ENCODE data around the gene PLEKHA8.

- TF ChIP-seq EZH2 (IDR thresholded peaks at IDR 0.05; ENCODE audit: insufficient read depth, poor library complexity, severe bottlenecking) (no peak), EZH2phosphoT487 (IDR thresholded peaks at IDR 0.05; ENCODE audit: insufficient read depth, low read depth) (no peak)
These were observed 7.7 kb upstream of the PLEKHA8 start for GRCh38 chr7:30020535-30020934.
